Measurements from ENCODE around the gene KCNK5.

KCNK5 gene

GRCh38 chr6:39140556-39141167 is 88.6 kb downstream of the KCNK5 start:
- Histone ChIP-seq H3K27me3 (ENCODE audit: control insufficient read depth, insufficient read depth, low read length) (no peaks in the 10 kb centered on the region), H3K4me3 (ENCODE audit: low read length) (no peak overlapping the region), H3K4me1 (ENCODE audit: control insufficient read depth, insufficient read depth, low read length) (no peaks in the 10 kb centered on the region), H3K36me3 (ENCODE audit: insufficient read depth, low read length) (no peaks in the 10 kb centered on the region), H3K4me2 (ENCODE audit: low read length) (no peak overlapping the region), H3K9me3 (replicated peaks; ENCODE audit: low read length) (no peaks in the 10 kb centered on the region), H3K9ac (ENCODE audit: low read depth, low read length) (no peak overlapping the region)
